ENCODE results near the gene MGLL.
"Not testable (repeated sequence)": the region's sequence is repeated elsewhere in the genome, so short reads cannot be mapped to it uniquely, and the experiment has no call there.

MGLL gene

DNA sequence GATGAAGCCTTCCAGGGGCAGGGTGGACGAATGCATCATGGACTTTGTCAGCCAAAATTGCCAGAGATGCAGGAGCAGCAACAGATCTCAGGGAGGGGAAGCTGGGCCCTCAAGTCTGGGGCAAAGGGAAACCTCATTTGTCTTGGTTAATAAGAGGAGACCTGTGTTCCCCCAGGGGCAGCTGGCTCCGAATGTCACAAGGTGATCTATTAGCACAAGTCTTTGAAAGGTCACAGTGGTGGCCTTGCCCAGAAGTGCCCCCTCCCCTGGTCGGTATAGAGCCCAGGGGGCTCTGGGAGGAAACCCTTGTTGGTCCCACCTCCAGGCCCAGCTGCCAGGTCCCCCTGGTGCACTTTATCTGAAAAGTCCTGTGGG, 103.4 kb downstream of the MGLL start:
- DNase-seq: no peak

GRCh38 chr3:127718245-127718915, 103.9 kb downstream of the MGLL start:
- no peak for DNase-seq

DNA sequence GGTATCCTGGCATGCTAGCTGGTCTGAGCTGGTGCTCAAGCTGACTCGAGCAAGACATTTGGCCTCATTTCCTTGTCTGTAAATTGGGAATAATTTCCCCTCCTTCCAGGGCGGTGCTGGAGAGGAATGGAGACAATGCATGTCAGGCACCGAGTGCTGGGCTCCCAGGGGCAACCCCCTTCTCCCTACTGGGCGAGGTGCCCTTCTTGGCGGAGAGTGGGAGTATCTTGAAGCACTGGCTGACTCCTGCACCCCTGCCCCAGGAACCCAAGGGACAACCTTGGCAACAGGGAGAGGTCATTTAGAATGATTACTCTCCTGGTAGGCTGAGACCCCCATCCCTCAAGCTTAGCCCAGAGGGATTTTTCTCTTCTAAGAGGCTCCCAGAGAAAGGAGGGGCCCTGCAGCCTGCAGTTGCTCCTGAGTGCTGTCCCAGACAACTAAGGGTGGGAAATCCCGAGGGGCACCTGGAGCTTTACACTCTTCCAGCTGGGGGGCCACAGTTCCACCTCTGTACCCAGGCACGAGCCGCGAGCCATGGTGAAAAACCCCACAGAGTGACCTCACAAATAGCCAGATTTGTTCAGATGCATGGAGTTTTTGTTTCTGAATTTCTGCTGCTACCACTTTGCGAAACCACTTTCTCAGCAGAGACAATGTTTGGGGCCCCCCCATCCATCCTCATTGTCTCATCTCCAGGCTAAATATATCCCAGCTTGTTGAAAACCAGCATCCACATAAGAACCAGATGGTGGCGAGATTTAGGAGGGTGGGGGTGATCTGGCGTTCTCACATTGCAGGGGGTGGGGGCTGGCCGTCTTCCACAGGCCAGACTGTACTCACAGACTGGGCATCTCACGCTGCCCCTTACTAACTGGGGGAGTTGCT, 104.7 kb downstream of the MGLL start:
- no peak for DNase-seq

DNA sequence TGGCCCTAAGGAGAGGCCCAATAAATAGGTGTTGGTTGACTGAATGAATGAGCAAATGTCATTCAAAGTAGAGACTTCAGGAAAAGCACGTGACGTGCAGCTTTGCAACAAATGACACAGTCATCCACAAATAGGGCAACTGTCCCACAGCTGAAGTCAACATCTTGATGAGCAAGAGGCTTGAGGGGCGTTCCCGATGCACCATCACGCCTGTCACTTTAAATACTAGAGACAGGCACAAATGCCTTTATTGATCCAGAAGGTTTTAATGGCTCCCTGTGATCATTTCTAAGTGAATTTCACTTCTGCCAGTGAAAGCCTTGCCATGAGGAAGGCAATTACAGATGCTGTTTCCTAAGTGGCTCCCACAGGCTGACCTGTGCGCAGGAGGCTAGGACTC, 105.9 kb downstream of the MGLL start:
- no peak for DNase-seq

DNA sequence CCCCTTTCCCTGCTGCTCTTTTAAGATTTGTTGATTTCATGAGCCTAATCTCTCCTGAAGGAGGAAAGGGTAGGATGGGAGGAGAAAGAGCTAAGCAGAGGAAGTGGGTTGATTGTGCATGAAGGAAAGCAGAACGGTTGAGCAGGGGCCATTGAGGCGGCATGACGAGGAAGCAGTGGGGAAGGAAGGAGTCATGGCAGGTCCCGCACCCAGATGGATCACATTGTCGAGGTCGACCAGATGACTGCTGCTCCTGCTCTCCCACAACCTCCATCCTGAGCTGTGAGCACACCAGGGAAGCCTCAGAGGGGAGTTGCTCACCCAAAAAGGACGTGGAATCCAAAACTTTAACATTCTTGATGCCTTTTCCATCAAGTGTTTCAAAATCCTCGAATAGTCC, 106.8 kb downstream of the MGLL start:
- DNase-seq: no peak

GRCh38 chr3:127714866-127715265, 107.4 kb downstream of the MGLL start:
- DNase-seq: no peak

GRCh38 chr3:127714125-127714571, 108.2 kb downstream of the MGLL start:
- no peak for DNase-seq

- DNase-seq: no peak
Measured at GRCh38 chr3:127712881-127713771, 109.2 kb downstream of the MGLL start.

DNA sequence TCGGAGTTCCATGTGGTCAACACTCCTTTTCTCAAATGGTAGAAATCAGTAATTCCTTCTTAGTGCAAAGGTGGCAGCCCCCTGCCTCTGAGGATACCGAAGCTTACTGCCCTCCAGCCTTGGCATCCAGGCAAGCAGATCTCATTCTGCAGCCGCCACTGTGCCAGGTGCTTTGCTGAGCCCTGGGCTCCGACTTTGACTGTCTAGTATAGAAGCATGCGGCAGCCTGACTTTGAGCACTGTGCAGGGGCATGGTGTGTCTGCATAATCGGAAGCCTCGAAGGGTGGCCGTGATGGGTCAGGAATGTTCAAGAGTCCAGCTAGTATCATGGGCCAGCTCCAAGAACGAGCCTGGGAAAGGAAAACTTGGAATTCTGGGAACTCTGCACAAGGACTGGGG, 109.9 kb downstream of the MGLL start:
- no peak for DNase-seq

DNA sequence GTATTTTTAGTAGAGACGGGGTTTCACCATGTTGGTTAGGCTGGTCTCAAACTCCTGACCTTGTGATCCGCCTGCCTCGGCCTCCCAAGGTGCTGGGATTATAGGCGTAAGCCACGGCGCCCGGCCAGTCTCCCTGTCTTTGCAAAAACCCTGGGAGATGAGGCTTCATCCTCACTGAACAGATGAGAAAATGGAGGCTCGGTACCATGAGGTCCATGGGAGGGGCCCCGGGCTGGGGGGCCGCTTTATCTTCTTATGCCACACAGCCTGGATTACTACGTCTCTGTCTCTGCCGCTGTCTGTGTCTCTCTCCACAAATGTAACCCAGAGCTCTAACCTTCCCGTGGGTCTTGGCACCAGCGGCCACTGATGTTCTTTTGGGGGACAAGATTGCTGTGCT, 110.4 kb downstream of the MGLL start:
- no peak for DNase-seq

DNA sequence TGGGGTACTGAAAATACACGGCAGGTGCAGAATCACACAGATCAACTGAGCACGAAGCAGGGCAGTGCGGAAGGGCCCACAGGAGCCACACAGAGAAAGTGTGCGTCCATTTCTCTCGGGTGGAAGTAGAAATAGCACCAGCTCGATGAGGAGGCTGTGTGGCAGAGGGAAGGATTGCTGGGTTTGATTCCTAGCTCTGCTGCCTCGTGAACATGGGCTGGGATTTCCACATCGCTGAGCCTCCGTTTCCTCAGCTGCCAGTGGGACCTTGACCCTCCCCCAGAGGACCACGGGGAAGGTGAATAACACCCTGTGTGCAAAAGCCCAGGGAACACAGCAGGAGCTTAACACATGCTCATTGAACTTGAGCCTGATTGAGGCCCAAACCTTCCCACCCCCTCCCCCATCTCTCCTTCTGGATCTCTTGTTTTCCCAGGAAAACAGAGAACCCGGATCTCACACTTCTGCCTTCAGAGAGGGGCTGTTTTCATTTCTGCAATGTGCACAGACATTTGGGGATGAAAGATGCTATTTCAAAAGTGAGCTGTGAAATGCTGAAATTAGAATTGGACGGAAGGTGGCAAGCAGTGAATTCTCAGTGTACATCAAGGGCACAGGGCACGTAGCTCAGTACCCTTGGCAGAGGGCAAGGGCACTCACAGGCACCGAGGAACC, 111.2 kb downstream of the MGLL start:
- DNase-seq: no peak

DNA sequence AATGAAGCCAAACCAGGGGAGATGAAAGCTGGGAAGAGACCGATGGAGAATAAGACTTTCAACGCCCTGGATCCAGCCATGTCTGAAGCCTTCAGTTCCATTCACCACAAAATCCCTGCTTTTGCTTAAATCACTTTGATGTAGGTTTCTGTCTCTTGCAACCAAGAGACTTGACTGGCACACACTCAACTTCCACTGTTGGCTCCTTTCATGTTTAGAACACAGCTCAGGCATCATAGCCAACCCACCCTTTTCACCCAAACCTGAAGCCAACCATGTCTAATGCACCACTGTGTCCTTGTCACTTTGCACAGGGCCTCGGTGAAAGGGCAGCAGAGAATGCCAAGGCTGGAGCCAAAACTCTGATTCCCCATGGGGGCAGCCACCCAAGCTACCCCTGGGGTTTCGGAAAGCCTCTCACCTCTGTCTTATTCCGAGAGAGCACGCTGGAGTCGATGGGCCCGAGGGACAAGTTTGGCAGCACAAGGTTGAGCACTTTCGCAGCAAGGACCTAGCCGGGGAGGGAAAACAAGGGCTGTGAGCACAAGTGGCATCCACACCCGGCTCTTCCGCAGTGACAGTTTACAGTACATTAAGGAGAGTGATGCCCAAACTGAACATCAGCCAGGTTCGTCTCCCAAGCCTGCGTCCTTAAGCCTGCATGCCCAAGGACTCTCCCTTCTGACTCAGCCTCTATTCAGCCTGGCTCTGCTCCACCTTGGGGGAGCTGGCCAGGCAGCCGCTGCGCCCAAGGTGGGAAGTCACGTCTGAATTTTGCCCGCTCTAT, 112.0 kb downstream of the MGLL start:
- no peak for DNase-seq

- DNase-seq: no peak
Measured at GRCh38 chr3:127709320-127710060, 112.8 kb downstream of the MGLL start.

- no peak for DNase-seq
Measured at GRCh38 chr3:127708837-127709236, 113.5 kb downstream of the MGLL start.

DNA sequence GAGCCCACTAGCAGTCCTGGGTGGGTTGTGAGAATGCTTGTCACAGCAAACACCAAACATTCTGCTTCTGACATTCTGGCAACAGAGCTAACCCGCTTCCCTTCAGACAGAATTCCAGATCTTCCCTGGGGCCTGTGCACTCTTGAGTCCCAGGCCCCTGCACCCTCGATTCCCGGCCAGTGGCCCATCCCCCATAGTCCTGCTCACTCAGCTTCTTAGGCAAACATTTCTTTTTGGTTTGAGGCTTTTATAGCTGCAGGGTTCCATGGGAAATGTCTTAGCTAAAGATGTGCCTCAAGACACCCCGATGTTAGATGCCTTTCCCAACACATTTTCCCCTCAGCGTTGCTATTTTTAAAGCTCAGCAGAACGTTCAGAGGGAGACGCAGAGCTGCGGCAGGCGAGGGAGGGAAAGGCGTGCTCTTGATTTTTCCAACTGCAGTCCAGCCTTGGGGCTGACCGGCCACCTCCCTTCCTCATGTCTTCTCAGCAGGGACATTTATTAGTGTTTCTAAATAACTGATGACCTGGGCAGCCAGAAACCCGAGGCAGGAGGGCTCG, 114.4 kb downstream of the MGLL start:
- DNase-seq: no peak

GRCh38 chr3:127706785-127707351, 115.4 kb downstream of the MGLL start:
- no peak for DNase-seq

DNA sequence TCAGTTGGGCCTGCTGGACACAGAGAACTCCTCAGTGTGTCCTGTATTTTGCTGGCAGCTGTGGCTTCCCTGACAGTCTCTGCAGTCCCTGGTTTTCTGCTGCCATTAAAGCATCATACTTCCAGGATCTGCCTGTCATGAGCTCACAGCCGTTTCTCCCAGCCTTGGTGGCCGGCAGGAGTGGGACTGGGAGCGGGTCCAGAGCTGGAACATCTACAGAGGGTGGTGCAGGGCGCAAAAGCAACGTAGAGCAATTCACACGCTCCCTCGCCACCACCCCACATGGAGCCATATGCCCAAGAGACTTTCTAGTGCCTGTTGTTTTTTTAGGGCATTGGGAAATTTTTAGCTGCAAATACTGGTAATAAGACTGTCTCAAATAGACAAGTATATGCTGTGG, 116.0 kb downstream of the MGLL start:
- DNase-seq: no peak

GRCh38 chr3:127704840-127705239, 117.5 kb downstream of the MGLL start:
- DNase-seq: not testable (repeated sequence)

- DNase-seq: no peak
Measured at GRCh38 chr3:127702151-127702578, 120.2 kb downstream of the MGLL start.

- no peak for DNase-seq
Measured at GRCh38 chr3:127701280-127701911, 120.9 kb downstream of the MGLL start.
